Measurements from ENCODE around the gene NDUFAF3.

The NDUFAF3 gene

GRCh38 chr3:49030321-49030720, 8.4 kb downstream of the NDUFAF3 start:
- Histone ChIP-seq H3K9me3 (ENCODE audit: insufficient read depth, low read length) (no peaks in the 10 kb centered on the region), H3K27me3 (ENCODE audit: low read length) (no peaks in the 10 kb centered on the region), H3F3A (ENCODE audit: insufficient read depth) (peaks cover 18% of the 10 kb centered on the region), H3K4me3 (ENCODE audit: insufficient read depth, low read length, poor library complexity, severe bottlenecking) (no peak overlapping the region), H3K79me2 (ENCODE audit: insufficient read depth, low read length) (peaks cover 19% of the 10 kb centered on the region), H3K27ac (ENCODE audit: low read depth, low read length) (no peak overlapping the region), H3K36me3 (ENCODE audit: low read length) (peaks cover 23% of the 10 kb centered on the region), H3K4me2 (ENCODE audit: low read depth, low read length, poor library complexity, severe bottlenecking) (no peak overlapping the region), H3K9me2 (replicated peaks; ENCODE audit: insufficient read depth, low read length) (no peaks in the 10 kb centered on the region), H3K9ac (ENCODE audit: low read length) (no peak overlapping the region), H2AFZ (ENCODE audit: low read depth, low read length, severe bottlenecking) (no peak overlapping the region), H4K20me1 (ENCODE audit: low read depth, low read length) (no peaks in the 10 kb centered on the region)
- TF ChIP-seq CTCF (IDR thresholded peaks at IDR 0.05; ENCODE audit: insufficient read depth, low read length, poor library complexity, severe bottlenecking): no peak
- no peak for TF ChIP-seq EZH2phosphoT487 (conservative IDR thresholded peaks at IDR 0.05; ENCODE audit: low read length)

DNA sequence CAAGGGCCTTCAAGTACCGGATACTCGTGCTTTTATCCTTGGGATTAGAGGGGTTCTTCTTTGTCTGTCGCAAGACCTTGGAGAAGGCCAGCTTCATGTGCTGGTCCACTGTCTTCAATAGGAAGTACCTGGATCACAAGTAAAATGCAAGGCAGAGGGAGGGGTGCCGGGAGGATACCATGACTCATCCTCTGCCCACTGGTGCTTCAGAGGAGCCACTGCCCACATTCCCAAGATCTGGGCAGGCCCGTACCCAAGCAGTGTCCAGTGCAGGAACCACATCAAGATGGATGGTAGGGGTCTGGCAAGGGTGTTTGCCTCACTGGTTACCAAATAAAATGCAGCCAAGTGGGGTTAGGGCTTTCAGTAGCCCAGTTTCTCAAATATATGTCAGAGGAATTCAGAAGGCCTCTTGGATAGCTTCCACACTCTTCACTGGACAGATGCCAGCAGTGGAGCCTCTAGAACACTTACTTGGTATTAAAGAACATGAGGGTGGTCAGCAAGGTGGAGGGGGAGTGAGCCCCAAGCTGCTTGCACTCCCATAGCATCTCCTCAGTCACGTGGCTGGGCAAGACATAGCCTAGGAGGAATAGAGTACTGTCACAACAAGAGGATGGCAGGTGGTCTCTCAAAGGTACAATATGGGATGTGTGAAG, 10.9 kb downstream of the NDUFAF3 start:
- Histone ChIP-seq H3K4me3 (ENCODE audit: insufficient read depth, low read length, poor library complexity, severe bottlenecking) (no peak overlapping the region), H3K27me3 (ENCODE audit: low read length) (no peaks in the 10 kb centered on the region), H3K4me2 (ENCODE audit: low read depth, low read length, poor library complexity, severe bottlenecking) (no peak overlapping the region), H3K9me3 (ENCODE audit: insufficient read depth, low read length) (no peaks in the 10 kb centered on the region), H3F3A (ENCODE audit: insufficient read depth) (peaks cover 19% of the 10 kb centered on the region), H3K79me2 (ENCODE audit: insufficient read depth, low read length) (peaks cover 17% of the 10 kb centered on the region), H4K20me1 (ENCODE audit: low read depth, low read length) (no peaks in the 10 kb centered on the region), H3K27ac (ENCODE audit: low read depth, low read length) (no peak overlapping the region), H3K9me2 (replicated peaks; ENCODE audit: insufficient read depth, low read length) (no peaks in the 10 kb centered on the region), H2AFZ (ENCODE audit: low read depth, low read length, severe bottlenecking) (no peak overlapping the region), H3K9ac (ENCODE audit: low read length) (no peak overlapping the region), H3K36me3 (ENCODE audit: low read length) (peaks cover 12% of the 10 kb centered on the region)
- TF ChIP-seq CTCF (IDR thresholded peaks at IDR 0.05; ENCODE audit: insufficient read depth, low read length, poor library complexity, severe bottlenecking) (no peak), EZH2phosphoT487 (conservative IDR thresholded peaks at IDR 0.05; ENCODE audit: low read length) (no peak)

DNA sequence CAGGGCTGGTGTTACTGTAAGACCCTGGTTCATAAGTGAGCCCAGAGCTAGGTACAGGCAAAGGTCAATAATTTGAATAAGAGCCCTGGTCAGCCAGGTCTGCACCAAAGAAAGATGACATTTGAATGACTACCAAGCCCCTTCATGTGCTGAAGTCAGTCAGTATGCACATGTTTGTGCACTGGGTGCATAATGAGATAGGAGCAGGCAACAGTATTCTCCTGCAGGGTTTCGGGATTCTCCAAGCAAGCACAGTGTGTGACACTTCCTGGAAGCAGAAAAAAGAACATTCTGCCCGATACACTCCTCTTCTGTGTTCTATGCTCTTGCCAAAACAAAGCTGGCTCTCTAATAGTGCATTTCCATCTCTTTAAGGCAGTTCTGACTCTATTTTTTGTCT, 12.7 kb downstream of the NDUFAF3 start:
- Histone ChIP-seq H3K9ac (ENCODE audit: low read length) (no peak overlapping the region), H3K27ac (ENCODE audit: low read depth, low read length) (no peak overlapping the region), H3K4me3 (ENCODE audit: insufficient read depth, low read length, poor library complexity, severe bottlenecking) (no peak overlapping the region), H3K9me3 (ENCODE audit: insufficient read depth, low read length) (no peaks in the 10 kb centered on the region), H3K36me3 (ENCODE audit: low read length) (peaks cover 12% of the 10 kb centered on the region), H3F3A (ENCODE audit: insufficient read depth) (peaks cover 17% of the 10 kb centered on the region), H4K20me1 (ENCODE audit: low read depth, low read length) (no peaks in the 10 kb centered on the region), H3K79me2 (ENCODE audit: insufficient read depth, low read length) (peaks cover 4% of the 10 kb centered on the region; the same call in 1 of the 2 replicates), H3K27me3 (ENCODE audit: low read length) (no peaks in the 10 kb centered on the region), H2AFZ (ENCODE audit: low read depth, low read length, severe bottlenecking) (no peak overlapping the region), H3K9me2 (replicated peaks; ENCODE audit: insufficient read depth, low read length) (no peaks in the 10 kb centered on the region), H3K4me2 (ENCODE audit: low read depth, low read length, poor library complexity, severe bottlenecking) (no peak overlapping the region)
- TF ChIP-seq EZH2phosphoT487 (conservative IDR thresholded peaks at IDR 0.05; ENCODE audit: low read length) (no peak), CTCF (IDR thresholded peaks at IDR 0.05; ENCODE audit: insufficient read depth, low read length, poor library complexity, severe bottlenecking) (no peak)

Data from SU-DHL-6 (cell line).